ENCODE measurements around the gene ATP6V1B1.

ATP6V1B1 gene

GRCh38 chr2:70928366-70928765 lies 7.3 kb upstream of the ATP6V1B1 start:
- no peak for DNase-seq

GRCh38 chr2:70930371-70931329 lies 5.0 kb upstream of the ATP6V1B1 start:
- no peak for DNase-seq

- no peak for DNase-seq
Measured at GRCh38 chr2:70931376-70932000, 4.2 kb upstream of the ATP6V1B1 start.

- no peak for DNase-seq
Measured at GRCh38 chr2:70932631-70933230, 3.0 kb upstream of the ATP6V1B1 start.

GRCh38 chr2:70934981-70935380 lies 719 bp upstream of the ATP6V1B1 start:
- DNase-seq: no peak

- no peak for DNase-seq
Measured at GRCh38 chr2:70936165-70936978, 672 bp downstream of the ATP6V1B1 start.

GRCh38 chr2:70936979-70937811 lies 1.5 kb downstream of the ATP6V1B1 start:
- DNase-seq: no peak

- DNase-seq: no peak
Measured at GRCh38 chr2:70937866-70938585, 2.3 kb downstream of the ATP6V1B1 start.

- no peak for DNase-seq
Measured at GRCh38 chr2:70938586-70938950, 2.9 kb downstream of the ATP6V1B1 start.

DNA sequence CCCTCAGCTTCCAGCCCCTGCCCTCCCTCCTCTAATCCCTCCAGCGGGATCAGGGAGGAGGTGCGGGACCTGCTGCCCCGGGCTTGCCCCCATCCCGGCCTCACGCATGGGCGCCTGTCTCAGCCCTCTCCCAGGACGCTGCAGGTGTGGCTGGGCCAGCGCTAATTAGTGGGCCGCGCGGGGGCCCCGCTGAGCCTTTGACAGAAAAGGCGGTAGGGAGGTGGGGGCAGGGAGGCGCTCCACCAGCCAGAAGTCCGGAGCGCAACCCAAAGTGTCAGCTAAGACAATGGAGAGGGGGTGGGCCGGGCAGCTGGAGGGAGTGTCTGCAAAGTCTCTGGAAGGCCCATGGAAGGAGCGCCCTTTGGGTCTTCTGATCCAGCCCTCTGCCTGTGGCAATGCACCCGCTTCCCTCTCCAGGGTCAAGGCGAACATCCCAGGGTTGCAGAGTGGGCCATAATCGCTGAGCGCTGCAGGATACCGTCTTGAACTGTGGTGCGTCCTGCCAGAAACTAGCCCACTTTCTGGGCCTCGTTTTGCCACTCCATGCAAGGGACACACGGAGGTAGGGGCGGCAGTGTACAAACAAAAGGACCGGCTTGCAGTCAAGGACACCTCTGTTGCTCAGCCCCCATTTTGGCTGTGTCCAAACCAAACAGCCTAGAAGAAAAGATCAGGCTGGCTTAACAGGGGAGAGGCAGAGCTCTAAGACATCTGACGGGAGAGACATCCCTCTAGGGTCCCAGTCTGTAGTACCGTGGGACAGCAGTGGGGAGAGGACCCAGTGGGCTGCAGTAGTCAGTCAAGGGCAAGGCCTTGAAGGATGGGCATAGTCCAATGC lies 3.5 kb downstream of the ATP6V1B1 start:
- no peak for DNase-seq

DNA sequence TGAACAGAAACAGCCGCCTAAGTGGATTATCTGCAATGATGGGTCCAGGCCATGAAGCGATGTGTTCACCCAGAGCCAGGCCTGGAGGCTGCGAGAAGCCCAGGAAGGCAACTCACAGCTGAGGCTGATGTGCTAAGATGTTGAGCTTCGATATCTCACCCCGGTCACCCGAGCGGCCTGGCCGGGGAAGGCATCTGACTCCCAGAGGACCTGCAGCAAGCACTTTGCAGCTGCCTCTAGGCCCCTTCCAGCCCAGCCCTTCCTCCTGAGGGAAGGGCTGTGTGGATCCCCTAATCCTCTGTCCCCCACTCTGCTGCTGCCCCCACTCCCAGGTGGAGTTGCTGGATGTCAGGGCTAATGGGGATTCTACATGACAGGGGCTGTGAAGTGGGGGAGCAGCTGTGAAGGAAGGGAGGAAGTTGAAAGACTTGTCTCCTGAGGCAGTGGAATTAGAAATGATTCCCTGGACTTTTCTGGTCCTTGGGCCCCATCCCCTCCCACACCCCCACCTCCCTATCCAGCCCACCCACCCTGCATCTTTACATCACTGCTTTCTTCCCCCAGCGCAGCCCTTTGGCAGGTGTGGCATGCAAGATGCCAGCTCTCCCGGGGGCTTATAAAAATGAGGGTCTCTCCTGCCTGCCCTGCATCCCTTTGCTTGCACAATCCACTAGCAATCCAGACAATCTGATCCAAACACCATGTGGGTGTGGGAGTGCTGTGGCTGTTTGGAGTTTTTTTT lies 4.3 kb downstream of the ATP6V1B1 start:
- DNase-seq: no peak

- no peak for DNase-seq
Measured at GRCh38 chr2:70941186-70941585, 5.5 kb downstream of the ATP6V1B1 start.

DNA sequence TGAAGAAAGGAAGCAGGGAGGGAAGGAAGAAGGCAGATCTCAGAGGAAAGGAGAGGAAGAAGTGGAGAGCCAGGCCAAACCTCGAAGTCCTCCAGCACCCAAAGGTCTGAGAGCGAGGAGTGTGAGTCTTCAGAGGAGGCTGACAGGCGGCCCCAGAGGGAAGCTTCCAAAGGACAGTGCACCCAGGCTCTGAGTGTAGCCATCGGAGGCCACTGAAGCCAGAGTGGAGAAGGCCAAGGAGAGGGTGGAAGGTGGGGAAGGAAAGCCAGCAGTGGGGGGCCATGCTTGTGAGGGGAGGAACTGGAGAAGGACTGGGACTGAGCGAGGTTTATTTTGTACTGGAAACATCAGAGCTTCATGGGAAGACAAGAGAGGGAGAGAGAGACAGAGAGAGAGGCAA lies 6.0 kb downstream of the ATP6V1B1 start:
- no peak for DNase-seq

- DNase-seq: no peak
Measured at GRCh38 chr2:70942396-70943204, 6.9 kb downstream of the ATP6V1B1 start.

DNA sequence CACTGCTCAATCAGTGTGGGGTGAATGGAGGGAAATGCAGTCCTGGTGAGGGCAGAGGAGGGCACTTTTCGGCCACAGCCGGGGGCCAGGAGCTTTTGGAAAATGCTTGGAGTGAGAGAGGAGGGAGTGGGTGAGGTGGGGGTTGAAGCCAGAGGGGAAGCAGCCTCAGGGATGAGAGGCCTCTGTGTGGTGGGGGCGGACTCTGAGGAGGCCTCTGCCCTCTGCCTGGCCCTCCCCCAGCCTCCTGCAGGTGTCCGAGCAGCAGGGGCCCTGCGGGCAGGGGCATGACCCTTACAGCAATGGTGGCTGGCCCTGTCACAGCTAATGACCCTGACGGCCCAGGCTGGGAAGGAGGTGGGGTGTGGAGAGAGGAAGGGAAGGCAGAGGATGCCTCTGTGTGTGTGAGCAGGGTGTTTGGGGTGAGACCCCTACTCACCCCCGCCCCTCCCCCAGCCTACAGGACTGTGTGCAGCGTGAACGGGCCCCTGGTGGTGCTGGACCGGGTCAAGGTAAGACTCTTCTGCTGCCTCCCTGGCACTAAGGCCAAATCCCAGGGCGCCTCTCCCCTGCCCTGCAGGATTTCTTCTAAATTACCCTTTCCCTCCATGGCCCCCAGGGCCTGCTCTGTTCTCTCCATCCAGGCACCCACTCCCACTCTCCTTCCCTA lies 7.6 kb downstream of the ATP6V1B1 start:
- DNase-seq: no peak

DNA sequence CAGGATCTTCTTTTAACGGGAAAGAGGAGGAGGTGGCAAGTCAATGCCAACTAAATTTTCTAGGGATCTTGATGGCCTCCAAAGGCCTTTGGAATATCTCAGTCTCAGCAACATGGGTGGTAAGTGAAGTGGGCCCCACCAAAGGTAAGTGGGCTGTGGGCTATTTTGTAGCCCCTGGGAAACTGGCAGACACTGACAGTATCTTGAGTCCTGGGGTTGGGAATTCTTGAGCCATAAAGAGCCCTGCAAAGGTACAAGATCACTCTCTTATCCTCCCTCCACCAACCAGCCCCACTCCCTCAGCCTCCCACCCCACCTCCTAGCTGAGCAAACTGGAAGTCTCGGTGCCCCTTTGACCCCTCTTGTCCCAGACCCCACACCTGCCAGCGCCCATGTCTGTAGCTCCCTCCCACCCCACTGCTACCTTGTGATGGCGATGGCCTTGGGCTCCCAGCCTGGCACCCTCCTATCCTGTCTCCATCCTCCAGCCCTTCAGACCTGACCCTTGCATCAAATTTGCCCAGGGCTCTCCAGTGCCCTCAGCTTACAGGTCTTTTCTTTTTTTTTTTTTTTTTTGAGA lies 8.5 kb downstream of the ATP6V1B1 start:
- DNase-seq: no peak

DNA sequence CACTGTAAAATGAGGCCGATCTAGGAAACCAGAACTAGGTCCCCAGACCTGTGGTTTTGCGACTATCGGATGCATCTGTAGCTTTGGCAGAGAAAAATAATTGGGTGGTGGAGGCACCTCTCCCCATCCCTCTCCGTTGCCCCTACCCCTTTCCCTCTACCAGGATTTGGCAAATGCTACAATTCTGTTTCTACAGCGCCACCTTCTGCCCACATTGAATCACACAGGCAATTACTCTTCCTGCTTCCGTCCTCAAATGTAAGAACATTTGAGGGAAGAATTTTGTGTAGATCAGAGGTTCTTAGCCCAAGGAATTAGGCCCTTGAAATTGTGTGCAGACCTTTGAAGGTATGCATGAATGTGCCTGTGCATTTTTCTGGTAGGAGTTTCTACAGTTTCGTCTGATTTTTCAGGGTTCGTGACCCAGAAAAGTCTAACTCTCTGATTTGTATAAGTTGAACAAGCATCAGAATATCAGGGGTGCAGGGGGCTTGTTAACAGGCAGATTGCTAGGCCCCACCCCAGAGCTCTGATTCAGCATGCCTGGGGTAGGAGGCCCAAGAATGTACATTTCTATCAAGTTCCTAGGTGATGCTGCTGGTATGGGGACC lies 11.2 kb downstream of the ATP6V1B1 start:
- peak; percentile 32 to 74 for DNase-seq
